Measurements from ENCODE around the gene MTCH1.

The MTCH1 gene

DNA sequence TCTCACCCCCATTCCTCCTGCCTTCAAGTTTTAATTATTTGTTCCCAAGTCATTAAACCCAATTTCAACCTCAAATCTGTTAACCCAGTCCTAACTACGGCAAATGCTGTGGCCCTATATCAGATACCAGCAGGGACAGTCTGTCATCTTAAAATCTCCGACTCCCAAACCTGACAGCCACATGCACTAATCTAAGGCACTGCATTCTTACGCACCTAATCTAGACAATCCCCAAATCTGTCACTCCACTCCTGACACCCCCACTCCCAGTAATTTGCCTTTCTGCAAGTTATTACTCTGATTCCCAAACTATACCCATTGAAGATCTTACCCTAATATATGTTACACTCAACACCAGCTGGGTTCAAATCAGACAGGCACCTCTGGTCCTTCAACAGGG lies 2.5 kb downstream of the MTCH1 start:
- DNase-seq (ENCODE audit: low spot score) = no peak
- TF ChIP-seq, protein P1, sequence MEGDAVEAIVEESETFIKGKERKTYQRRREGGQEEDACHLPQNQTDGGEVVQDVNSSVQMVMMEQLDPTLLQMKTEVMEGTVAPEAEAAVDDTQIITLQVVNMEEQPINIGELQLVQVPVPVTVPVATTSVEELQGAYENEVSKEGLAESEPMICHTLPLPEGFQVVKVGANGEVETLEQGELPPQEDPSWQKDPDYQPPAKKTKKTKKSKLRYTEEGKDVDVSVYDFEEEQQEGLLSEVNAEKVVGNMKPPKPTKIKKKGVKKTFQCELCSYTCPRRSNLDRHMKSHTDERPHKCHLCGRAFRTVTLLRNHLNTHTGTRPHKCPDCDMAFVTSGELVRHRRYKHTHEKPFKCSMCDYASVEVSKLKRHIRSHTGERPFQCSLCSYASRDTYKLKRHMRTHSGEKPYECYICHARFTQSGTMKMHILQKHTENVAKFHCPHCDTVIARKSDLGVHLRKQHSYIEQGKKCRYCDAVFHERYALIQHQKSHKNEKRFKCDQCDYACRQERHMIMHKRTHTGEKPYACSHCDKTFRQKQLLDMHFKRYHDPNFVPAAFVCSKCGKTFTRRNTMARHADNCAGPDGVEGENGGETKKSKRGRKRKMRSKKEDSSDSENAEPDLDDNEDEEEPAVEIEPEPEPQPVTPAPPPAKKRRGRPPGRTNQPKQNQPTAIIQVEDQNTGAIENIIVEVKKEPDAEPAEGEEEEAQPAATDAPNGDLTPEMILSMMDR (IDR thresholded peaks at IDR 0.05; ENCODE audit: extremely low read depth, missing control alignments) = no peak

DNA sequence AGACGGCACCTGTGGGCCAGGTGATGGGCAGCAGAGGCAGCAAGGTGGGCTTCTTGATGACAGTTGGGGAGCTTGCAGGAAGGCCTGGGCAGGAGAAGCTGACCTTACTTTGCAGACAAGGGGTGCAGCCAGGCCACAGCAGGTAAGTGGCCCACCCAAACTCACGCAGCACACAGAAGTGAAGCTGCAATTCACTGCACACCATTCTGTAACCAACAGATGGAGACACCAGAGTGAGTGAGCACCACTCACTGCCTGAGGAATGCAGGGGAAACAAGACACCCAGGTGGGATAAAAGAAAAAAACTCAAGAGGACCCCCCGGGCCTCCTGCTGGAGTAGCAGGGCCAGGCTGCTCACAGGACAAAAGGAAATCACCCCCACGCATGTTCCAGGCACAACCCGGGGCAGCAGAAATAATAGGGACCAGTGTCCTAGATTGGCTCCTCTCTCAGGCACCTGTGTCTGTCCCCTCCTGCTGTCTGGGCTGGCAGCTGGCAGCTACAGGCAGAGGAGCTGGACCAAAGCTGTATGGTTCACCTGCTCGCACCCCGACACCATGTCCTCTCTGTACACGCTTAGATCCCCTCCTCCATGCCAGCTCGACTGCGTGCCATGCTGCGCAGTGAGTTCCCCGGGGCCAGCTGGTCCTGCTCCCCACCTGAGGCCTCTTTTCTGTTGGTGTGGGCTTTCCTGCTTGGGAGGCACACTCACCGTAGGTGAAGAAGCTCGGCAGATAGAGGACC lies 4.9 kb downstream of the MTCH1 start:
- no peak for DNase-seq (ENCODE audit: low spot score)
- TF ChIP-seq, protein P1 (IDR thresholded peaks at IDR 0.05; ENCODE audit: extremely low read depth, missing control alignments) = no peak

DNA sequence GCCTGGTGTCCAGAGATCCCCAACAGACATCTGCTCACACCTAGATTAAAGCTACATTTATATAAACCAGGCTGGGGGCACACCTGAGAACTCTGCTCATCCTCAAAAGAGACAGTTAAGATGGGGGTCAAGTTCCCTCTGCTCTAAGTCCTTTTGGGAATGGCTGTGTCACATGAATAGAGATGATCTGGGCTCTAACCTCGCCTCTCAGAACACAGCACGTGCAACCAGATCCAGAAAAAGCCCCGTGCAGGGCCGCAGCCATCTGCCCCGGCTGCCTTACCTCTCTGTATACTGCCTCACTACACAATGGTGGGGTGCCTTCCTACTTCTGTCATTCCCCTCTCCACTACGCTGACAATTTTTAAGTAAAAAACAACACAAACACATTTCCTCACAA lies 5.9 kb downstream of the MTCH1 start:
- TF ChIP-seq, protein P1 (IDR thresholded peaks at IDR 0.05; ENCODE audit: extremely low read depth, missing control alignments) = no peak
- no peak for DNase-seq (ENCODE audit: low spot score)

DNA sequence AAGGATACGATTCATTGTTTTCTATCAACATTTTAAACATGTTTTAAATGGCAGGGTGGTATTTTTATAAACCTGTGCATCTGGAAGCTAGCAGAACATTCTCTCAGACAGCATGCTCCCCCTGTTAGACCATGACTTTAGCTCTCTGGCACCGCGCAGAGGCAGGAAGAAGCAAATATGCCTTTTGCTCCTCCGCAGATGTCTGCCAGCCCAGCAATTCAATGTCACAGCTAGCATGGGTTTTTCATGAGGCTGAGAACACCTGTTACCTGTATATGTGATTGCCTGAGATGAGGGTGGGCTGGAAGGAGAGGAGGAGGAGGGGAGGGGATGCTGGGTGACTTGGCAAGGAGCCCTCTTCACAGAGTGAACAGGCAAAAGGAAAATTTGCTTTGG lies 6.7 kb downstream of the MTCH1 start:
- TF ChIP-seq, protein P1 (IDR thresholded peaks at IDR 0.05; ENCODE audit: extremely low read depth, missing control alignments) = no peak
- DNase-seq (ENCODE audit: low spot score) = no peak

DNA sequence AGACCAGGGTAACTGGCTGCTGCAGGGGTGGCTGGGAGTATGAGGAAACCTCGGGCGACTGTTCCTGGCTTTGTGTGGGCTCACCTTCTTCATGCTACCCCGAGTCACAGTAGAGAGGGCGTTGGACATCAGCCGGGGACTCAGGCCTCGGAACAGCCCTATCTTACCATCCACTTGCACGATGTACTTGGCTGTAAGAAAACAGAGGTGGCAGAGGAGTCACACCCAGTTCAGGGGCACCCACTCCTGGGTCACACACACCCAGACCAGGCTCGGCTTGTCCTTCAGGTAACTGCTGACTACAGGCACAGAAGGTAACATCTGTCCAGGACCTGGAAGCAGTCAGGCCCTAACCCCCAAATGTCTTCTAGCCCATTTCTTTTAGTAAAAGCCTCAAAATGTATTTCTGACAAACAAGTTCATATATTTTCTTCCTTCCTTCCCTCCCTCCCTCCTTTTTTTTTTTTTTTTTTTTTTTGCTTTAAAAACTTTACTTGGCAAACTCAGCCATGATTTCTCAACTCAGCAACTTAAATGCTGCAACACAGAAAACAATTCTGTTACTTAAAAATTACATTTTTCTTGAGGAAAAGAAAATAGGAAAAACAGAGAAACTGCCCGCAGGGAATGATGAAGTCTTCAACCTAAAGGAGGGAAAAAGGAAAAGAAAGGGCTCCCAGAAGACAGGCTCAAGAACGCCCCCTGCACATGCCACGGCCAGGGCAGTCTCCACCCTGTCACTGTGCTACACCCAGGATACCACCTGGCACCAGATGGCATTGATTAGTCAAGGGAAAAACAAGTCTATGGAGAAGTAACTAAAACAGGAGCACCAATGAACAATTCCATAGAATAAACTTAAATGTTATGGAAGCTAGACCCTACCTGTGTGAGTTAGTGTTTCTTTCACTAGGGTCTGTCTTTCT lies 7.3 kb downstream of the MTCH1 start:
- DNase-seq (ENCODE audit: low spot score) = no peak
- TF ChIP-seq, protein P1 (IDR thresholded peaks at IDR 0.05; ENCODE audit: extremely low read depth, missing control alignments) = no peak

DNA sequence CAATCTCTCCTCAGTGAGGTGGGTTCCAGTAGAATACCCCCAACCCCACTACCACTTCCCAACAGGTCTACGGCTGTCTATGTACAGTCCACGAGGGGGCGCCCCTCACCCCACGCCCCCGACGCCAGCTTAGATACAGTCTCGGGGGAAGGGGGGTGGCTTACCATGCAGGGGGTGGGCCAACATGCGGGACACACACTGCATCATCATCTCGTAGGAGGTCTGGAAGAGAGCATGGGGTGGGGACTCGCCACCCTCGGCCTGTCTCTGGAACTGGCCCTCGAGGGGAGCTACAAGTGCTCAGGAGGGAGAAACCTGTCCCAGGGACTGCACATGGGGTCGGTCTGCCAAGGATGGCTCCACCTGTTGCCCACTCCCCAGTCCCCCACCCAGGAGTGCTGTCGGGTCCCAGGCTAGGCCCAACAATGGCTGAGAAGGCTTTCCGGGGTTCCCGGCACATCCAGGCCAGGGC lies 8.5 kb downstream of the MTCH1 start:
- DNase-seq (ENCODE audit: low spot score) = peak; percentile 69
- TF ChIP-seq, protein P1 (IDR thresholded peaks at IDR 0.05; ENCODE audit: extremely low read depth, missing control alignments) = peak; percentile 43

DNA sequence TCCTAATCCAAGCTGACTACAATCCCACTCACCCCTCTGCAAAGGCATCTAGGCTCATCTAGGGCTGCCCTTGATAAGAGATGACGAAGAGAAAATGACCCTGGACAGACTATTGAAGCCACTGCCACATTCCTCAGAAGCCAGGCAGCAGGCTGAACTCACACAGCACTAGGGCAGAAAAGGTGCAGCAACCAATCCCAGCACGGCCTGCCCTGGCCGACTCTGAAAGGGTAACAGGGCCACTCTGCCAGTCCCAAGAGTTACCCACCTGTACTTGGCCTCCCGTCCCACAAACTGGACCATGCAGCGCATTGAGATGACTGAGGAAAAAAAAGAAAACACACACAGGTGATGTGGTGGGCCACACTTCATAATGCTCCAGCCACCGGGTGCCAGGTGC lies 9.1 kb downstream of the MTCH1 start:
- TF ChIP-seq, protein P1 (IDR thresholded peaks at IDR 0.05; ENCODE audit: extremely low read depth, missing control alignments) = peak; percentile 3
- no peak for DNase-seq (ENCODE audit: low spot score)
